Measurements from ENCODE around the gene ATP12A.

Gene ATP12A

GRCh38 chr13:24680258-24680920 is at the start of gene ATP12A:
Gene ATP12A, plus strand, starts transcription at chr13:24680408. Its CDS starts 336 bp downstream, at chr13:24680744.
- DNase-seq (ENCODE audit: low spot score): peak; percentile 84

DNA sequence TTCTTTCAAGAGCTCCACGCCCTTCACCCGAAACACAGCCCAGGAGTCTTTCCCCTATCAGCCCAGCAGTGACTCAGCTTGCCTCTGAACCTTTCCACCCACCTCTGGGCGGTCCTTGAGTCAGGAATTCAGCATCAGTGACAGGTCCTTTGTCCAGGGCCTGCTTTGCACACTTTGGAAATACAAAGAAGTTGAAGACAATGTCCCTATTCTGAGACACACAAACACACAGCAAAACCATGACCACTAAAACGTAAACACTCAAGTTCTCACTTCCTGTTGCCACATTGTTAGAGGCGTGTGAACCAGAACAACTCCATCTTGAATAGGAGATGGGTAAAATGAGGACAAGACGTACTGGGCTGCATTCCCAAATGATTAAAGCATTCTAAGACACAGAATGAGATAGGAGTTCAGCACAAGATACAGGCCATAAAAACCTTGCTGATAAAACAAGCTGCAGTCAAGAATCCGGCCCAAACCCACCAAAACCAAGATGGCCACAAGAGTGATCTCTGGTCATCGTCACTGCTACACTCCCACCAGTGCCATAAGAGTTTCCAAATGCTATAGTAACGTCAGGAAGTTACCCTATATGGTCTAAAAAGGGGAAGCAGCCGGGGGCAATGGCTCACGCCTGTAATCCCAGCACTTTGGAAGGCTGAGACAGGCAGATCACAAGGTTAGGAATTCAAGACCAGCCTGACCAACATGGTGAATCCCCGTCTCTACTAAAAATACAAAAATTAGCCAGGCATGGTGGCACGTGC is 49.2 kb upstream of the ATP12A start:
- no peak for DNase-seq (ENCODE audit: low spot score)

GRCh38 chr13:24631922-24632321 is 48.3 kb upstream of the ATP12A start:
- DNase-seq (ENCODE audit: low spot score): no peak

DNA sequence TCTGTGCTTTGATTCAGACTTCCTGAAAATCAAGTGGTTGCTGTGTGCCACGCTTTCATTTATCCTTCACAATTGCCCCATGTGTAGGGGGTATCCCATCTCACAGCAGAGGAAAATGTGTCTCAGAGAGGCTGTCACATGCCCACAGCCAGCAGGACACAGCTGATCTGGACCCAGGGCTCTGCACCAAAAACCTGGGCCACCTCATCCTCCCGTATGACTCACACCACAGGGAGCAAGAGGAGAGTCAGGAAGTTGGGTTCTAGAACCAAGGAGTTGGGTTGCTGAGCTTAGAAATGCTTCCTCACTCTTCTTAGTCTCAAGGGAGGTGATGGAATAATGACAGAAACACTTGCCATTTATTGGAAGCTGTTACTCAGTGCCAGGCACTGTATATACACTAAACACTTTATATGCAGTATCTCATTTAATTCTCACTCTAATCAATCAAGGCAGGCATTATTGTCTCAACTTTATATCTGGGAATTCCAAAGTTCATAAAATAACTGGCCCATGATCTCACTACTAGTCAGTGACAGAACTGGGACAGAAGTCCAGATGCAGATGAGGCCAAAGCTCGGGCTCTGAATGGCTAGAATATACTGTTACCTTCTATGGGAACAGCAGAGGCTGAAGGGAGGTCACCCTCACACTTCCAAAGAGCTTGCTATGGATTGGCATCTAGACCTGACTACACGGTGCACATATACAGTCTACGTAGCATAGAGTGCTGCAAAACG is 47.7 kb upstream of the ATP12A start:
- DNase-seq (ENCODE audit: low spot score): no peak

GRCh38 chr13:24636776-24637175 is 43.4 kb upstream of the ATP12A start:
- no peak for DNase-seq (ENCODE audit: low spot score)

DNA sequence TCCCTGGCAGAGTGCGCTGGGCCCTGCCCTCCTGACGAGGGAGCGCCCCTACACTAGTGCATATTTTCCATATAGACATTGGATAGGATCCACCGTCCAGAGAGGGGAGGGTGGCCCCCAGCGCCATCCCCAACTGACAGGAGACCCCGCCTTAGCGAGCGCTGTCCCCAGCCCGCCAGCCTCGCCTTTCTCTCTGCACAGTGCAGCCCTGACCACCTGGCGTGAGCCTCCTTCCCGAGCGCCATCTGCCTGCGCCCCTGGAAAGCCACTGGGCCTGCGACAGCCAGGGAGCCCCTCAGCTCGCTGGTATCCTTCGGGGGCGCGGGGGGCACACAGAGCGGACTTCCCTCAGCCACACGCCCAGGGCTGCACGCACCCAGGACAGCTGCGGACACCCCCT is 42.1 kb upstream of the ATP12A start:
- no peak for DNase-seq (ENCODE audit: low spot score)

DNA sequence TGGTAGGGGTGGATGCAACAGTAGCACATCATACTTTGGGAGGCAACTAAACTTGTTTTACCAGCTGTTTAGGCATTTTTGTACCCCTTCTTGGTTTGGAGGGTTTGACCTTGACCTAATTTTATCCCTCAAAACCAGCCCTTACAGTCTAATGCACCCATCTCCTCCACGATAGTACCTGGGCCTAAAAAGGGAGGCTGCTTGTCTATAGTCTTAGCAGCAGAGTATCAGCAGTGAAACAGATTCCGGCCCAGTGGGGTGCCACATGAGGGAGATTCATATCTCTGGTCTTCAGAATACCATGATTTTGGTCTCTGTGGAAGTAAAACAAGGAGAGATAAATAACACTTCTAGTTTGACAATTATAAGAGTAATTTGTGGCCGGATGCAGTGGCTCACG is 39.5 kb upstream of the ATP12A start:
- no peak for DNase-seq (ENCODE audit: low spot score)

DNA sequence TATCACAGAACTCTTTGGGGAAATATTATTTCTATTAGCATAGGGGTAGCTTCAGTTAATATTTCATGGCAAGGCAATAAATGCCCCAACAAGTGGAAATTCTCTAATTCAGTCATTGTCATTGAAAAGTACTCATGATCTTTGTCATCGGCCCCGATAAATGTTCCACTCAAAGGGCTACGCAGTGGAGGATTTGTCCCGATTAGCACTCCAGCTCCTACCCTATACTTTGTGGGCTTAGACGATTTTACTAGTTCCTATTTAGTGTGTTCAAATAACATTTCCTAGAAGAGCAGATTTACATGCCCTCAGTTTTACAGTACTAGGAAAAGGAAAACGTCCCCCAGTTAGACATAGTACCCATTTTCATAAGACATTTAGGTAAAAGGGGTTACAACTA is 38.0 kb upstream of the ATP12A start:
- no peak for DNase-seq (ENCODE audit: low spot score)

DNA sequence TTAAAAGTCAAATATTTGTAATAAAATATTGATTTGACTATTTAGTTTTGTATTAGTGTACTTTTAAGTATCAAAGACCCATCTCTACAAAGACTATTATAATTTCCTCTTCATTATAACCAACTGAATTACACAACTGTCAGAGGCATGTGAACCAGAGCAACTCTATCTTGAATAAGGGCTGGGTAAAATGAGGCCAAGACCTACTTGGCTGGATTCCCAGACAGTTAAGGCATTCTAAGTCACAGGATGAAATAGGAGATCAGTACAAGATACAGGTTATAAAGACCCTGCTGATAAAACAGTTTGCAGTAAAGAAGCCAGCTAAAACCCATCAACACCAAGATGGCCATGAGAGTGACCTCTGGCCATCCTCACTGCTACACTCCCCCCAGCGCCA is 36.2 kb upstream of the ATP12A start:
- DNase-seq (ENCODE audit: low spot score): no peak

- DNase-seq (ENCODE audit: low spot score): no peak
Measured at GRCh38 chr13:24648271-24648670, 31.9 kb upstream of the ATP12A start.

DNA sequence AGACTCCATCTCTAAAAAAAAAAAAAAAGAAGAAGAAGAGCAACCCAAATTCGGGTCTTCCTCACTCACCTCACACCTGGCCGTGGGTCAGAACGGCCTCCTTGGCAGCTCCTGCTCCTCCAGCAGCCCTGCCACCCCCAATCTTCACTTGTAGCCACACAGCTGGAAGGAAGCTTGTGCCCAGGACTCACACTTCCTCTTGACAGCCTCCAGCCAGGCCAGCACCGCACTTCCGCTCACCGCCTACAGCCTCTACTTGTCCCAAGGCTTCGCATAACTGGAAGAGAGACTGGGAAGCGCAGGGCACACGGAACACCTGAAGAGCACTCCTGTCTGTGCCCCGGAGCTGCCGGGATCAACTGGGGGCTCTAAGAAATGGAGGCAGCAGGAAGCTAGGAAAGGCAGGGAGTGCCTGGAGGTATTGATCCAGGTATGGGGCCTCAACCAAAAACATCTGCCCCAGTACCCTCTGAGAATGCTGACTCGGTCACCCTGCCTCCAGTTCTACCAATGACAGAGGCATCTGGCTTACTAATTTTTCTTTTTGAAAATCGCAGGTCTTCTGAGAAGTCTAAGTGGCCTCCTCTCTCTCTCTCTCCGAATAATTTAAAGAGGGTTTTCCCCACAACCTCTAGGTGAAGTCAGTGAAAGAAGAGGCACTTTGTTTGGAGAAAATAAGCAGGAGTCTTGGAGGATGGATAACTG is 31.1 kb upstream of the ATP12A start:
- no peak for DNase-seq (ENCODE audit: low spot score)

DNA sequence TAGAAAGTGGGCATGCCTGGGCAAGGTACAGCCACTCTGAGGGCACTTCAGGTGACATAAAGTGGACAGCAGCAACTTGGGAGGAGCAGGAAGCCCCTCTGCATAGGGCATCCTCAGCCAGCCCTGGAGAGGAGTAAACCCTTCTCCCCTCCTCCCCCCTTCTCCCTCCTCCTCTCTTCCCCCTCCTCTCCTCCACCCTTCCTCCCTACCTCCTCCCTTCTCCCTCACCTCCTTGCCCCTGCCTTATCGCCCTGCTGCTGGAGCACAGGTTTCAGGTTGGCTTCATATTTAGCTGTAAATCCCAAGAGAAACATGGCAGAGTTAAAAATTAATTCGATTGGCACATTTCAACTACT is 30.5 kb upstream of the ATP12A start:
- no peak for DNase-seq (ENCODE audit: low spot score)

- DNase-seq (ENCODE audit: low spot score): no peak
Measured at GRCh38 chr13:24650161-24650560, 30.0 kb upstream of the ATP12A start.

DNA sequence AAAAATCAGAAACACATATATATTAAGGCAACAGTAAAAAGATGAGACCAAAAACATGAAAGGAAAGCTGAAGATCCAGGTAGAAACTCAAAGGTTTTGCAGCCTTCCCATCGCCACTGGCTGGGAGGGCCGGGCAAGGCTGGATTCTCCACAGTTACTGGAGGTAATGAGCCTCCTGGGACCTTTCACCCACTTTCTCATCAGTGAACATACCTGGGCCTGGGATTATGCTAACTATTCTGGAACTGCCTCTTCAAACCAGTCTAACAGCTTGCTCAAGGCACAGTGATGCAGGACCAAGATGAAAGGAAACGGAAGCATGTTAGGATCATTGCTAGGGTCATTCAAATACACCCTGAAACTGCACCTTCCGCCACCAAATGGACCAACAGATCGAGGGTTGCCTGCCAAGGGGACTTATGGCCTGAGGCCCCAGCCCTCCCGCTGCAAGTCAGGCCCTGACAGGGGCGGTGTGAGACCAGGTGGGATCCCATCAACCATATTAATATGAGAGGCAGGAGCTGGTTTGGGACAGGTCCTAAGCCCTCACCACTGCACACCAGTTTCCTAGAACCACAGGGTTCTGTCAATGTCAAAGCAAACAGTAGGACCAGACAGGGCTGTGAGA is 28.4 kb upstream of the ATP12A start:
- no peak for DNase-seq (ENCODE audit: low spot score)

DNA sequence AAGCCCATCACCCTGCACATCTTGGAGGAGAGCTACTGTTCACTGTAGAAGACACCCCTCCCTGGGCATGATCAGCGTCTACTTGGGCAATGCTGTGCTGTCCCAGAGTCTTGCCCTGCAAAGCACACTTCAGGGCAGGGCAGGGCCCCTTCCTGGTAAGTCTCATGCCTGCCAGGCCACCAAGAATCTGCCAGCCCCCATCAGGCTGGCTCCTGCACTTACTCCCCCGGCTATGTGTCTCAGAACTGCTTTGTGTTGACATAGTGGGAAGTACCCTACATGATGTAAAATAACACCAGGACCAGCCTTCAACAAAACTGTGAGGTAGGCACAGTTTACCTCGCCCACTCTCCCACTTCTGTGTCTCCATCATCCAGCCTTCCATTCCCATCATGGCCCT is 27.8 kb upstream of the ATP12A start:
- DNase-seq (ENCODE audit: low spot score): no peak

DNA sequence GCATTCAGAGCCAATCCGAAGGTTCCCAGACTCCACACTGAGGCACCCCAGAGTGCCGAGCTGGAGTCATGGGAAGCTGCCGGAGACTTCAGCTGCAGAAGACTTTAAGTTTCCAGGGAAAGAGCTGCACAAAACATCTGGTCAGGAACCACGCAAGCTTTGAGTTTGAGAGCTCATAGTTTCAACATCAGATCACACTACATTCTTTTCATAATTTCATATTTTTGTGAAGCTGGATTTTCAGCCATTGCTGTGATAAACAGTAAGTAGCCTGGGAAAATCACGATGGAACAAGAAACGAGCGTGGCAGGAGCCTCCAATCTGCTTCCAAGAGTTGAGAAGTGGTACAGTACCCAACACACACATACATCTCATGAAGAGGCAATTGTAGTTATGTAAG is 25.5 kb upstream of the ATP12A start:
- DNase-seq (ENCODE audit: low spot score): no peak

GRCh38 chr13:24659239-24659638 is 21.0 kb upstream of the ATP12A start:
- no peak for DNase-seq (ENCODE audit: low spot score)

GRCh38 chr13:24660023-24660741 is 20.0 kb upstream of the ATP12A start:
- no peak for DNase-seq (ENCODE audit: low spot score)

GRCh38 chr13:24661713-24662112 is 18.5 kb upstream of the ATP12A start:
- DNase-seq (ENCODE audit: low spot score): no peak

DNA sequence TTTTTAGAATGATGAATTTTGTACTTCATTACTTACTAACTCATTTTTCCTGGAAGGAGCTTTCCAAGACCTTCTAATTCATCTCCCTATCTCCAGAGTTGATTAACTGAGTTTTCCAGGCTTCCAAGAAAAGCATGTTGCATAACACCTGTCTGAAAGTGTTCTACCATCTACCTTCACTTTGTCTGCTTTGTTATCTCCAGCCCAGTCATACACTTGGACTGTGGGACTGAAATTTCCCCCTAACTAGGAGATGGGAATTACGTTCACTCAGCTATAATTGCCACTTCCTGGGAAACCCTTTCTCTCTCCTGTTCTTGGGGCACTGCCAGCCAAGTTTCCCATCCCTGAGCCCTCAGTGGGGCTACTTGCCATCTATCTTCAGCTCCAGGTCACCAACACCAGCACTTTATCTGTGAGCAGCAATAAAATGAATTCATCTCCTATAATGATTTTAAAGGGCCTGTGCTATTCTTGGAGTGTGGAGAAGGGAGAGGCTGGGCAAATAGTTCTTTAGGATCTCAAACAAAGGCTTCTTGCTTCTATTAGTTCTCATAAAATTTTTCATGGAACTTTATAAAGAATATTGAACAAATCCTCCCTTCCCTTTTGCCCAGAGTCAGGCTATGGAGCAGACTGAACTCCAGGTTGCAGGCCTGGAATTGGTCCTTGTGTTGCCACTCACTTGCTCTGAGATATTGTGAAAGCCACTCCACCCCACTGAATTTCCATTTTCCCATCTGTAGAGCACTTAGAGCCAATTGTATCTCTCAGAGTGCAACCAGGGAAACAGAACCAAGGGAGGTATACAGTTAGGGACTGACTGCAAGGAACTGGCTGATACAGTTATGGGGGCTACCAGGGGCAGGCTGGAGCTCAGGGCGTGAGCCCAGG is 17.8 kb upstream of the ATP12A start:
- no peak for DNase-seq (ENCODE audit: low spot score)

GRCh38 chr13:24663089-24663395 is 17.2 kb upstream of the ATP12A start:
- no peak for DNase-seq (ENCODE audit: low spot score)

Data from iPS-NIHi11 (cell line).